ENCODE measurements around the gene PLPPR4.
"Not testable (repeated sequence)": the region's sequence is repeated elsewhere in the genome, so short reads cannot be mapped to it uniquely, and the experiment has no call there.

PLPPR4 gene

GRCh38 chr1:99264201-99265021, at the start of gene PLPPR4:
Gene PLPPR4, plus strand, starts transcription at chr1:99264492. Its CDS starts 102 bp downstream, at chr1:99264594.
- peak; percentile 56 for DNase-seq

- no peak for DNase-seq
Measured at GRCh38 chr1:99216956-99217355, 47.3 kb upstream of the PLPPR4 start.

- DNase-seq, result no peak
Measured at GRCh38 chr1:99217599-99217998, 46.7 kb upstream of the PLPPR4 start.

GRCh38 chr1:99218572-99218971, 45.7 kb upstream of the PLPPR4 start:
- no peak for DNase-seq

- no peak for DNase-seq
Measured at GRCh38 chr1:99218999-99219398, 45.3 kb upstream of the PLPPR4 start.

- DNase-seq, result no peak
Measured at GRCh38 chr1:99227056-99227897, 37.0 kb upstream of the PLPPR4 start.

- no peak for DNase-seq
Measured at GRCh38 chr1:99228153-99228552, 36.1 kb upstream of the PLPPR4 start.

GRCh38 chr1:99229122-99229521, 35.2 kb upstream of the PLPPR4 start:
- no peak for DNase-seq

- no peak for DNase-seq
Measured at GRCh38 chr1:99230695-99231094, 33.6 kb upstream of the PLPPR4 start.

GRCh38 chr1:99232172-99232571, 32.1 kb upstream of the PLPPR4 start:
- no peak for DNase-seq

- DNase-seq, result no peak
Measured at GRCh38 chr1:99233446-99233845, 30.8 kb upstream of the PLPPR4 start.

- DNase-seq, result no peak
Measured at GRCh38 chr1:99236756-99237155, 27.5 kb upstream of the PLPPR4 start.

- no peak for DNase-seq
Measured at GRCh38 chr1:99239690-99240089, 24.6 kb upstream of the PLPPR4 start.

GRCh38 chr1:99240621-99241020, 23.7 kb upstream of the PLPPR4 start:
- no peak for DNase-seq

GRCh38 chr1:99246152-99246551, 18.1 kb upstream of the PLPPR4 start:
- DNase-seq, result no peak

GRCh38 chr1:99247199-99247598, 17.1 kb upstream of the PLPPR4 start:
- DNase-seq, result no peak

- no peak for DNase-seq
Measured at GRCh38 chr1:99250728-99251127, 13.6 kb upstream of the PLPPR4 start.

GRCh38 chr1:99251308-99251707, 13.0 kb upstream of the PLPPR4 start:
- no peak for DNase-seq

GRCh38 chr1:99252630-99253029, 11.7 kb upstream of the PLPPR4 start:
- no peak for DNase-seq

- DNase-seq, result not testable (repeated sequence)
Measured at GRCh38 chr1:99260402-99260801, 3.9 kb upstream of the PLPPR4 start.

GRCh38 chr1:99265124-99265523, 832 bp downstream of the PLPPR4 start:
- DNase-seq, result no peak

GRCh38 chr1:99266726-99267125, 2.4 kb downstream of the PLPPR4 start:
- DNase-seq, result no peak

- no peak for DNase-seq
Measured at GRCh38 chr1:99268021-99268420, 3.7 kb downstream of the PLPPR4 start.

GRCh38 chr1:99269321-99269720, 5.0 kb downstream of the PLPPR4 start:
- DNase-seq, result no peak
